SU-DHL-6 (cell line): ENCODE results near the gene RCAN1.
"Not testable (repeated sequence)": the region's sequence is repeated elsewhere in the genome, so short reads cannot be mapped to it uniquely, and the experiment has no call there.

Experiments
- EZH2phosphoT487 ChIP-seq: fragments of 200-600 bp; sonication (generic), shearing (Covaris generic); conservative IDR thresholded peaks from 2 replicates; pipeline ENCODE4 v1.6.1; 2018; ENCODE audit warnings: mild to moderate bottlenecking, antibody characterized with exemption, low read length, moderate library complexity, mixed read lengths
- TF ChIP-seq, protein P1 (sequence below): fragments of 200-600 bp; sonication (generic); IDR thresholded peaks from one replicate; pipeline ENCODE4 v1.5.1; 2017; ENCODE audit warnings: antibody characterized with exemption, mild to moderate bottlenecking, low read length, moderate library complexity; ENCODE audit not compliant: insufficient read depth, poor library complexity, severe bottlenecking

DNA sequence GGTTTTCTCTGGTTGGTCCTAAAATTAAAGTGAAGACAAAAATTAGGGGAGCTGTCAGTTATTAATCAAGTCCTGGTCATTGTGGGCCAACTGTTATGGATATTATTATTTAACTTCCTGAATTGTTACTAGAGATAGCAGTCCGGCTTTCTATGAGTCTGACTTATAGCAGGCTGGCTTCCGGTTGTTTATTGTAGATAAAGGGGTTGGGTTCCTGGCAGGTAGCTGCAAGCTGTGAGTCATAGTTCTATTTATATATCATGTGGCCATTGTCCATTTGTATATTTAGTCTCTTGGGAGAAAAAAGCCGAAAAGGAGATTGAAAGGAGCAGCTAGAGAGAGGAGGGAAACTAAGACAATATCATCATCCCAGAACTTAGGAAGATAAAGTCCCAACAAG, 131.5 kb downstream of the RCAN1 start:
- TF ChIP-seq, protein P1, sequence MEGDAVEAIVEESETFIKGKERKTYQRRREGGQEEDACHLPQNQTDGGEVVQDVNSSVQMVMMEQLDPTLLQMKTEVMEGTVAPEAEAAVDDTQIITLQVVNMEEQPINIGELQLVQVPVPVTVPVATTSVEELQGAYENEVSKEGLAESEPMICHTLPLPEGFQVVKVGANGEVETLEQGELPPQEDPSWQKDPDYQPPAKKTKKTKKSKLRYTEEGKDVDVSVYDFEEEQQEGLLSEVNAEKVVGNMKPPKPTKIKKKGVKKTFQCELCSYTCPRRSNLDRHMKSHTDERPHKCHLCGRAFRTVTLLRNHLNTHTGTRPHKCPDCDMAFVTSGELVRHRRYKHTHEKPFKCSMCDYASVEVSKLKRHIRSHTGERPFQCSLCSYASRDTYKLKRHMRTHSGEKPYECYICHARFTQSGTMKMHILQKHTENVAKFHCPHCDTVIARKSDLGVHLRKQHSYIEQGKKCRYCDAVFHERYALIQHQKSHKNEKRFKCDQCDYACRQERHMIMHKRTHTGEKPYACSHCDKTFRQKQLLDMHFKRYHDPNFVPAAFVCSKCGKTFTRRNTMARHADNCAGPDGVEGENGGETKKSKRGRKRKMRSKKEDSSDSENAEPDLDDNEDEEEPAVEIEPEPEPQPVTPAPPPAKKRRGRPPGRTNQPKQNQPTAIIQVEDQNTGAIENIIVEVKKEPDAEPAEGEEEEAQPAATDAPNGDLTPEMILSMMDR, result not testable (repeated sequence)
- not testable (repeated sequence) for TF ChIP-seq EZH2phosphoT487
